NCI-H82 treated with DMSO at 0.1 percent for 48 hours (cell line): ENCODE data around the gene AP1M2.

Source experiments
- DNase-seq: peaks from one replicate; lab custom pipeline; 2025; ENCODE audit not compliant: unreplicated experiment; lab: John Stamatoyannopoulos, UW

The AP1M2 gene

GRCh38 chr19:10587022-10587838 is at the start of gene AP1M2:
TSS of gene AP1M2 (minus strand) at chr19:10587312. CDS start at chr19:10587231, 81 bp downstream.
- no peak for DNase-seq

- no peak for DNase-seq
Measured at GRCh38 chr19:10636304-10636972, 49.3 kb upstream of the AP1M2 start.

- DNase-seq = no peak
Measured at GRCh38 chr19:10634963-10635362, 47.9 kb upstream of the AP1M2 start.

GRCh38 chr19:10634430-10634829 is 47.3 kb upstream of the AP1M2 start:
- DNase-seq = no peak

GRCh38 chr19:10631874-10632273 is 44.8 kb upstream of the AP1M2 start:
- no peak for DNase-seq

- DNase-seq = no peak
Measured at GRCh38 chr19:10625762-10626138, 38.6 kb upstream of the AP1M2 start.

- no peak for DNase-seq
Measured at GRCh38 chr19:10625003-10625761, 38.1 kb upstream of the AP1M2 start, which contains the start of gene SLC44A2. TSS of gene SLC44A2 (plus strand) at chr19:10625553. CDS start at chr19:10625634, 81 bp downstream.

- no peak for DNase-seq
Measured at GRCh38 chr19:10624585-10624984, 37.5 kb upstream of the AP1M2 start.

- no peak for DNase-seq
Measured at GRCh38 chr19:10621966-10622365, 34.9 kb upstream of the AP1M2 start.

- DNase-seq = no peak
Measured at GRCh38 chr19:10620786-10621185, 33.7 kb upstream of the AP1M2 start.

- DNase-seq = no peak
Measured at GRCh38 chr19:10618846-10619245, 31.7 kb upstream of the AP1M2 start.

- no peak for DNase-seq
Measured at GRCh38 chr19:10617409-10618121, 30.5 kb upstream of the AP1M2 start.

GRCh38 chr19:10615429-10616023 is 28.4 kb upstream of the AP1M2 start:
- DNase-seq = no peak

GRCh38 chr19:10612499-10613119 is 25.5 kb upstream of the AP1M2 start:
- no peak for DNase-seq

GRCh38 chr19:10611907-10612306 is 24.8 kb upstream of the AP1M2 start:
- peak; percentile 62 for DNase-seq

GRCh38 chr19:10604460-10604980 is 17.4 kb upstream of the AP1M2 start:
- DNase-seq = no peak

GRCh38 chr19:10603873-10604459 is 16.9 kb upstream of the AP1M2 start:
- no peak for DNase-seq

GRCh38 chr19:10603084-10603872 is 16.2 kb upstream of the AP1M2 start:
- DNase-seq = no peak
